ENCODE results near the gene HDAC1. TPM values are rescaled to one million over a fixed set of nuclear protein-coding genes. Genes with fewer than 3 reads are reported as not detected.
A peak's percentile ranks its signal among the peaks of the same experiment; 100 is the strongest.

Gene HDAC1
- total RNA-seq, 1 experiment from 2014 or later: 186 TPM

DNA sequence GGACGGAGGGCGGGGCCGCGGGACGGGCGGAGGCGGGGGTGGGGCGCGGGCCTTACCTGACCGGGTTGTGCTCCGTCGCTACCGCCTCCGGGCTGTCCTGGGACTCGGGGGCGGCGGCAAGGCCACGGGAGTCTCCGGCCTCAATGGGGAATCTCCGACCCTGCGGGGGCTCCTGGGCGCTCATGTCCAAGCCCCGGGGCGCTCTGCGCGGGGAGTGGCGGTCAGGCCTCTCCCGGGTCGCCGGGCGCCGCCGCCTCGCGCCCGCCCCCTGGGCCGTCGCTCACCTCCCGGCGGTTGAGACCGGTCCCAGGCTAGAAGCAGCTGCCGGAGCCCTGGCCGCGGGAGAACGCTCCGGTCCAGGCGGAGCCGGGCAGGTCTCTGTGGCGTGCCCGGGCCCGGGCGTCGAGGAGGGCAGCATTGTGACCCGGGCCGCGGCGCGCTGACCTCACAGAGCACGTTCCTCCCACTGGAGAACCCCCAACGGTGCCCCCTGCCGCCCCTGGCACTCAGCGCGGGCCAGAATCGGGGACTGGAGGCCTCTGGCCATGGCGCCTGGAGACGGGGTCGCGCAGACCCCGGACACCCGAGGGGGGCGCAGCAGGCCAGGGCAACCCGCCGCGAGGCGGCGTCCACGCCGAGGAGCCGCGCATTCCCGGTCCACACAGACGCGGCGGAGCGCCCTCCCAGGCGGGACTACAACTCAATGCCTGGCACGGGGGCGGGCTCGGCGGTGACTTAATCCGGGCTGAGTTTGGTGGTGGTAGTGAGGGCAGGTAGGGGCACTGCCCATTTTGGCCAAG lies 70.0 kb downstream of the HDAC1 start:
- TF ChIP-seq, protein P1, sequence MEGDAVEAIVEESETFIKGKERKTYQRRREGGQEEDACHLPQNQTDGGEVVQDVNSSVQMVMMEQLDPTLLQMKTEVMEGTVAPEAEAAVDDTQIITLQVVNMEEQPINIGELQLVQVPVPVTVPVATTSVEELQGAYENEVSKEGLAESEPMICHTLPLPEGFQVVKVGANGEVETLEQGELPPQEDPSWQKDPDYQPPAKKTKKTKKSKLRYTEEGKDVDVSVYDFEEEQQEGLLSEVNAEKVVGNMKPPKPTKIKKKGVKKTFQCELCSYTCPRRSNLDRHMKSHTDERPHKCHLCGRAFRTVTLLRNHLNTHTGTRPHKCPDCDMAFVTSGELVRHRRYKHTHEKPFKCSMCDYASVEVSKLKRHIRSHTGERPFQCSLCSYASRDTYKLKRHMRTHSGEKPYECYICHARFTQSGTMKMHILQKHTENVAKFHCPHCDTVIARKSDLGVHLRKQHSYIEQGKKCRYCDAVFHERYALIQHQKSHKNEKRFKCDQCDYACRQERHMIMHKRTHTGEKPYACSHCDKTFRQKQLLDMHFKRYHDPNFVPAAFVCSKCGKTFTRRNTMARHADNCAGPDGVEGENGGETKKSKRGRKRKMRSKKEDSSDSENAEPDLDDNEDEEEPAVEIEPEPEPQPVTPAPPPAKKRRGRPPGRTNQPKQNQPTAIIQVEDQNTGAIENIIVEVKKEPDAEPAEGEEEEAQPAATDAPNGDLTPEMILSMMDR (IDR thresholded peaks at IDR 0.05; ENCODE audit: unreplicated experiment): no peak
- intact Hi-C loops (cut with micrococcal nuclease; ENCODE audit: unreplicated experiment): no loop called here
- peak overlapping the region; percentile 61 for H3K4me3 Mint-ChIP-seq (ENCODE audit: low read depth, unreplicated experiment)
- peak; percentile 53 for DNase-seq
- BruUV-seq (replicated peaks): no TSS peak
- H3K27ac Mint-ChIP-seq (ENCODE audit: unreplicated experiment): no peak overlapping the region
- H3K27me3 Mint-ChIP-seq (ENCODE audit: unreplicated experiment): no peaks in the 10 kb centered on the region
- peaks cover 17% of the 10 kb centered on the region for H3K4me1 Mint-ChIP-seq (ENCODE audit: low read depth, unreplicated experiment)
- peaks cover 52% of the 10 kb centered on the region for H3K36me3 Mint-ChIP-seq (ENCODE audit: insufficient read depth, unreplicated experiment)
- no peaks in the 10 kb centered on the region for H3K9me3 Mint-ChIP-seq (ENCODE audit: low read depth, unreplicated experiment)
- CTCF ChIA-PET: no interaction called here

DNA sequence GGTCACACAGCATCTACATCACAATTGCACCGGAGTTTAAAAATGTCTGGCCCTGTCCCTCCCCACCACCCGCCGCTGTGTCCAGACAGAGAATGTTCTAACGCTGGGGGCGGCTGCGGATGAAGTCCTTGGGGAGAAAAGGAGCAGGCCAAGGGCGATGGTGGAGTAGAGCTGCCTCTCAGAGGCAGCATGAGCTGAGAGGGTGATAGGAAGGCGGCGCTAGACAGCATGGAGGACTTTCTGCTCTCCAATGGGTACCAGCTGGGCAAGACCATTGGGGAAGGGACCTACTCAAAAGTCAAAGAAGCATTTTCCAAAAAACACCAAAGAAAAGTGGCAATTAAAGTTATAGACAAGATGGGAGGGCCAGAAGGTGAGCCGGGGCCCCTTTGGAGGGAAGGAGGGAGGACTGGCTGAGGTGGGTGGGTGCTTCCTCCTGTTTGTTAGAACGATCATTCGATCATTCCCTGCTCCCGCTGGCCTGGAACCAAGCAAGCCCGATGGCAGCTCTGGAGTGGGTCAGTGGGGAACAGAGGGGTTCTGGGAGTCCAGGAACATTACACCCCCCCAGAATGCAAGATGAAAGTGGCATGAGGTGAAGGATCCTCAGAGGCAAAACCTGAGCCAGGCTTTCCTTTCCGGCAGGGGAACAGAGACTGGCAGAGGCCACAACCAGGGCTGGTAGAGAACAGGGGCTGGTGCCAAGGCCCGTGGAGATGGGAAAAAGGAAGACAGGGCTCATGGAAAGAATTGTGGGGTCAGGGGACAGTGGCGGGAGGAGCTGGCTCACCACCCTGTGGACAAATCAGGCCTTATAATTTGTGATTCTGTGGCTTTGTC lies 70.8 kb downstream of the HDAC1 start, which contains the start of the genes FAM229A and TSSK3:
Gene FAM229A (minus strand): TSS at position 12 of the 840 bp plus-strand sequence. CDS start 394 bp downstream, outside the sequence.
Gene TSSK3 (plus strand): TSS at position 66 of the 840 bp plus-strand sequence. CDS start 163 bp downstream, at position 229.
- peaks cover 52% of the 10 kb centered on the region for H3K36me3 Mint-ChIP-seq (ENCODE audit: insufficient read depth, unreplicated experiment)
- no peak within 1 kb of the TSS for H3K27ac Mint-ChIP-seq (ENCODE audit: unreplicated experiment)
- H3K27me3 Mint-ChIP-seq (ENCODE audit: unreplicated experiment): no peaks in the 10 kb centered on the region
- no peak for DNase-seq
- H3K9me3 Mint-ChIP-seq (ENCODE audit: low read depth, unreplicated experiment): no peaks in the 10 kb centered on the region
- peaks cover 17% of the 10 kb centered on the region for H3K4me1 Mint-ChIP-seq (ENCODE audit: low read depth, unreplicated experiment)
- TF ChIP-seq, protein P1 (IDR thresholded peaks at IDR 0.05; ENCODE audit: unreplicated experiment): no peak
- intact Hi-C loops (cut with micrococcal nuclease; ENCODE audit: unreplicated experiment): no loop called here
- no TSS peak for BruUV-seq (replicated peaks)
- CTCF ChIA-PET: interaction anchor here (1.0 kb wide), 1 partner anchor 10 kb away, joined by 3 read pairs; no protein-coding TSS in a partner anchor
- H3K4me3 Mint-ChIP-seq (ENCODE audit: low read depth, unreplicated experiment): peak within 1 kb of the TSS; percentile 61

DNA sequence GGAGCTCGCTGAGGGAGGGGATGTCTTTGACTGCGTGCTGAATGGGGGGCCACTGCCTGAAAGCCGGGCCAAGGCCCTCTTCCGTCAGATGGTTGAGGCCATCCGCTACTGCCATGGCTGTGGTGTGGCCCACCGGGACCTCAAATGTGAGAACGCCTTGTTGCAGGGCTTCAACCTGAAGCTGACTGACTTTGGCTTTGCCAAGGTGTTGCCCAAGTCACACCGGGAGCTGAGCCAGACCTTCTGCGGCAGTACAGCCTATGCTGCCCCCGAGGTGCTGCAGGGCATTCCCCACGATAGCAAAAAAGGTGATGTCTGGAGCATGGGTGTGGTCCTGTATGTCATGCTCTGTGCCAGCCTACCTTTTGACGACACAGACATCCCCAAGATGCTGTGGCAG lies 71.8 kb downstream of the HDAC1 start:
- TF ChIP-seq, protein P1 (IDR thresholded peaks at IDR 0.05; ENCODE audit: unreplicated experiment): no peak
- Mint-ChIP-seq H3K4me3 (ENCODE audit: low read depth, unreplicated experiment) (no peak overlapping the region), H3K27ac (ENCODE audit: unreplicated experiment) (no peak overlapping the region), H3K27me3 (ENCODE audit: unreplicated experiment) (no peaks in the 10 kb centered on the region), H3K36me3 (ENCODE audit: insufficient read depth, unreplicated experiment) (peaks cover 52% of the 10 kb centered on the region), H3K9me3 (ENCODE audit: low read depth, unreplicated experiment) (no peaks in the 10 kb centered on the region), H3K4me1 (ENCODE audit: low read depth, unreplicated experiment) (peaks cover 17% of the 10 kb centered on the region)
- BruUV-seq (replicated peaks): no TSS peak
- no peak for DNase-seq
- intact Hi-C loops (cut with micrococcal nuclease; ENCODE audit: unreplicated experiment): no loop called here
- CTCF ChIA-PET: interaction anchor here (0.7 to 1.0 kb wide), 2 partner anchors 9 to 512 kb away, joined by 3 to 4 read pairs; no protein-coding TSS in a partner anchor

DNA sequence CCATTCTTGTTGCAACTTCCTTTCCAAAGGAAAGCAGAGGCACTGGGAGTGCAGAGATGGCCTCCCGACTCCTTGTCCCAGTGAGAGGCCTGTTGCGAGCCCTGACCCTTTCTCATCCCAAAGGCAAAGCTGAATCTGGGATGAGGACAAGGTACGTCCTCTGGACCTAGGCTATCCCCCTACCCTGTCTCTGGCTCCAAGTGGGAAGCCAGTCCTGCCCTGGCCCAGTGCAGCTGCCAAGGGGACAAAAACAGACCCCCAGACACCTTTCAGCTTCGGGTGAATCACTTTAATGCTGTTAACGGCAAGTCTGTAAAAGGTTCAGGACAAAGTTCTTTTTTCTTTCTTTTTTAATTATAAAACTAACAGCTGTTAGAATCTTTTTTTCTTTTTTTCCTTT lies 73.0 kb downstream of the HDAC1 start:
- Mint-ChIP-seq H3K27ac (ENCODE audit: unreplicated experiment) (no peak overlapping the region), H3K9me3 (ENCODE audit: low read depth, unreplicated experiment) (no peaks in the 10 kb centered on the region), H3K36me3 (ENCODE audit: insufficient read depth, unreplicated experiment) (peaks cover 46% of the 10 kb centered on the region), H3K4me3 (ENCODE audit: low read depth, unreplicated experiment) (no peak overlapping the region), H3K4me1 (ENCODE audit: low read depth, unreplicated experiment) (peaks cover 17% of the 10 kb centered on the region), H3K27me3 (ENCODE audit: unreplicated experiment) (no peaks in the 10 kb centered on the region)
- TF ChIP-seq, protein P1 (IDR thresholded peaks at IDR 0.05; ENCODE audit: unreplicated experiment): no peak
- no peak for DNase-seq
- intact Hi-C loops (cut with micrococcal nuclease; ENCODE audit: unreplicated experiment): no loop called here
- CTCF ChIA-PET: no interaction called here
- no TSS peak for BruUV-seq (replicated peaks)
